Heart left ventricle (tissue), 13 donors: ENCODE results near the gene MYL7.

ENCODE experiments used
- POLR2A ChIP-seq, 2 donors: fragments of 450-650 bp; IDR thresholded peaks; one replicate each; pipeline ENCODE4 v1.6.1; 2017; ENCODE audit warnings: antibody characterized with exemption in 2 of 2, mild to moderate bottlenecking in 2 of 2, moderate library complexity in 2 of 2
- TF ChIP-seq, protein P1 (sequence below), 12 donors: fragments of 200-600 bp; sonication (generic) in 4 of 12; IDR thresholded peaks; one replicate each; pipeline versions ENCODE4 v1.5.0 to v1.8.0; 2018 to 2022; ENCODE audit warnings: antibody characterized with exemption in 12 of 12, mild to moderate bottlenecking in 5 of 12
- donor health status: ischemic (EF 13 %, LVEDD 7.1; RV severe dilation, severe dysfunction).
- donor health status: DM: no; HTN: yes; CAD: no.
- donor health status: DM: no; HTN: no; CAD: no.
- donor health status: ischemic (EF 25% LVEDD 6.9; RV normal size, moderate dysfunction).
- donor health status: ischemic (EF 25% LVEDD 5.7; RV mildly dilated, moderate dysfunction).
- donor health status: ischemic (EF 35%, LVEDD 5.7; RV mildly dilated, moderate dysfunction).
- donor health status: nonischemic (EF 11% LVEDD 7.7; RV severe dilation, severe dysfunction).
- donor health status: DM: yes; HTN: yes; CAD: no.
- donor health status: PGD.
- donor health status: ischemic (EF 29% LVEDD 5.4; RV normal size, mild dysfunction).
- donor health status: nonischemic (EF 23%, LVEDD 6.1; RV moderate dilation, normal function).

DNA sequence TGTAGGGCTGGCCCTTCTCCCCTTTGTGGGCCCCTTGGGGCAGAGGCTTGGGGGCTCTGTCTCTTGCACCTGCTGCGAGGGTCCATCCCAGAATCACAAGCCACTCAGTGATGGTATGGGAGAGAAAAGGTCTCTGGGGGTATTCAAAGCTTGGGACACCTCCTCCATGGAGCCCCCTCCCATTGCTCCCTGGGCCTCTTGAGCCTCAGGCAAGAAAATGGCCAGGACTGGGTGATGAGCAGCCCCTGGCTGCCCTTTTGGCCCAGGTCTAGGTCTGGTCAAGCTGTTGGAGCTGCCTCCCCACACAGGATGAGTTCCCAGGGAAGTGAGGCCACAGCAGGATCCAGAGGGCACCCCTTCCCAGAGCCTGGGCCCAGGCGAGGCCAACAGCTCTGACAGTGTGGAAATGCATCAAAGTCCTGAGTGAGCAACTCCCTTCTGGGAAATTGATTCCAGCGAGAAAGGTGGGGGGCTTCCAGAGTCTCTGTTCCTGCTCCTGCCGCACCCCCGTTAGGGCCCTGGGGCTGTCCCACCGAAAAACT, 3.4 kb upstream of the MYL7 start:
- TF ChIP-seq, protein P1, sequence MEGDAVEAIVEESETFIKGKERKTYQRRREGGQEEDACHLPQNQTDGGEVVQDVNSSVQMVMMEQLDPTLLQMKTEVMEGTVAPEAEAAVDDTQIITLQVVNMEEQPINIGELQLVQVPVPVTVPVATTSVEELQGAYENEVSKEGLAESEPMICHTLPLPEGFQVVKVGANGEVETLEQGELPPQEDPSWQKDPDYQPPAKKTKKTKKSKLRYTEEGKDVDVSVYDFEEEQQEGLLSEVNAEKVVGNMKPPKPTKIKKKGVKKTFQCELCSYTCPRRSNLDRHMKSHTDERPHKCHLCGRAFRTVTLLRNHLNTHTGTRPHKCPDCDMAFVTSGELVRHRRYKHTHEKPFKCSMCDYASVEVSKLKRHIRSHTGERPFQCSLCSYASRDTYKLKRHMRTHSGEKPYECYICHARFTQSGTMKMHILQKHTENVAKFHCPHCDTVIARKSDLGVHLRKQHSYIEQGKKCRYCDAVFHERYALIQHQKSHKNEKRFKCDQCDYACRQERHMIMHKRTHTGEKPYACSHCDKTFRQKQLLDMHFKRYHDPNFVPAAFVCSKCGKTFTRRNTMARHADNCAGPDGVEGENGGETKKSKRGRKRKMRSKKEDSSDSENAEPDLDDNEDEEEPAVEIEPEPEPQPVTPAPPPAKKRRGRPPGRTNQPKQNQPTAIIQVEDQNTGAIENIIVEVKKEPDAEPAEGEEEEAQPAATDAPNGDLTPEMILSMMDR (IDR thresholded peaks at IDR 0.05) = no peak
- TF ChIP-seq POLR2A (IDR thresholded peaks at IDR 0.05) = no peak
